Measurements from ENCODE around the gene DMXL1. TPM values are rescaled to one million over a fixed set of nuclear protein-coding genes. Genes with fewer than 3 reads are reported as not detected.
"Not testable (repeated sequence)": the region's sequence is repeated elsewhere in the genome, so short reads cannot be mapped to it uniquely, and the experiment has no call there.

The DMXL1 gene
- total RNA-seq, 1 experiment from 2014 or later: 14.8 TPM

DNA sequence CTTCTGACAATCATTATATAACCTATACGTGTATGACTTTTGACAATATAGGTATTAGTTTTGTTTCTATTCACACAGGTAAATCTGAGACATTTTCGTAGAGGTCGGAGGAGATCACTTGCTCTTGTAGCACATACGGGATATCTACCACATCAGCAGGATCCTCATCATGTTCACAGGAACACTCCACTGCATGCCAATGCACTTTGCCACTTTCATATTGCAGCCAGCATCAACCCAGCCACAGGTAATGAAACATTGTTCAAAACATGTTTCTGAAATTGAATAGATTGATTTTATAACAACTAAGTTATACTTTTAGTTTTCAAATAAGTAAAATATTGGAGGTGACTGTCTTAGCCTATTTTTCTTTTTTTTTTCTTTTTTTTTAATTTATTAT is 50.0 kb downstream of the DMXL1 start:
- no peak for DNase-seq (ENCODE audit: low read depth)

DNA sequence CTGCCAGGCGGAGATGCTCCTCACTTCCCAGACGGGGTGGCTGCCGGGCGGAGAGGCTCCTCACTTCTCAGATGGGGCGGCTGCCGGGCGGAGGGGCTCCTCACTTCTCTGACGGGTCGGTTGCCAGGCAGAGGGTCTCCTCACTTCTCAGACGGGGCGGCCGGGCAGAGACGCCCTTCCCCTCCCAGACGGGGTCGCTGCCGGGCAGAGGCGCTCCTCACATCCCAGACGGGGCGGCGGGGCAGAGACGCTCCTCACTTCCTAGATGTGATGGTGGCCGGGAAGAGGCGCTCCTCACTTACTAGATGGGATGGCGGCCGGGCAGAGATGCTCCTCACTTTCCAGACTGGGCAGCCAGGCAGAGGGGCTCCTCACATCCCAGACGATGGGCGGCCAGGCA is 51.6 kb downstream of the DMXL1 start:
- DNase-seq (ENCODE audit: low read depth): not testable (repeated sequence)

GRCh38 chr5:119123280-119123679 is 52.4 kb downstream of the DMXL1 start:
- DNase-seq (ENCODE audit: low read depth): no peak

DNA sequence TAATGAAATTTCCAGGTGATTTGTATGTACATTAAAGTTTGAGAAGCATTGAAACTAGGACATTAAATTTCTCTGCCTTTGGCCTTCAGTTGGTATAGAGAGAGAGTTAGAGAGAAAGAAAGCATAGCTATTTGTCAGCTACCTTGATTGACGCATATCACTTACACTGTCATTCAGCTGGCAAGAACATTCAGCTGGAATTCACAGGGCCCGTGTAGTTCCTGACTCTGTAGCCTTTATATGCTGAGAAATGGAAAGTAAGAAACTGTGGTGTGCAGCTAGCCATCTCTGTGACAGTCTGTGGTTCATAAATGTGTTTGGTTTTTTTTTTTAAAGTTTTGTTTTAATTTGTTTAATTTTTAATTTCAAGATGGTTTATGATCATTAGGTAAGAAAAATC is 58.9 kb downstream of the DMXL1 start:
- DNase-seq (ENCODE audit: low read depth): no peak

- no peak for DNase-seq (ENCODE audit: low read depth)
Measured at GRCh38 chr5:119131530-119132304, 60.8 kb downstream of the DMXL1 start.

DNA sequence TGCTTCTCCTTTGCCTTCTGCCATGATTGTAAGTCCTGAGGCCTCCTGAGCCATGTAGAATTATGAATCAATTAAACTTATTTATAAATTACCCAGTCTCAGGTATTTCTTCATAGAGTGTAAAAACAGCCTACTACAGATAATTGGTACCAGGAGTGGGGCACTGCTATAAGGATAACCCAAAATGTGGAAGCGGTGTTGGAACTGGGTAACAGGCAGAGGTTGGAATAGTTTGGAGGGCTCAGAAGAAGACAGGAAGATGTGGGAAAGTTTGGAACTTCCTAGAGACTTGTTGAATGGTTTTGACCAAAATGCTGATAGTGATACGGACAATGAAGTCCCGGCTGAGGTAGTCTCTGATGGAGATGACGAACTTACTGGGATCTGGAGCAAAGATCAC is 64.9 kb downstream of the DMXL1 start:
- DNase-seq (ENCODE audit: low read depth): not testable (repeated sequence)

GRCh38 chr5:119136666-119137318 is 65.9 kb downstream of the DMXL1 start:
- no peak for DNase-seq (ENCODE audit: low read depth)

GRCh38 chr5:119153629-119154028 is 82.7 kb downstream of the DMXL1 start:
- DNase-seq (ENCODE audit: low read depth): no peak

DNA sequence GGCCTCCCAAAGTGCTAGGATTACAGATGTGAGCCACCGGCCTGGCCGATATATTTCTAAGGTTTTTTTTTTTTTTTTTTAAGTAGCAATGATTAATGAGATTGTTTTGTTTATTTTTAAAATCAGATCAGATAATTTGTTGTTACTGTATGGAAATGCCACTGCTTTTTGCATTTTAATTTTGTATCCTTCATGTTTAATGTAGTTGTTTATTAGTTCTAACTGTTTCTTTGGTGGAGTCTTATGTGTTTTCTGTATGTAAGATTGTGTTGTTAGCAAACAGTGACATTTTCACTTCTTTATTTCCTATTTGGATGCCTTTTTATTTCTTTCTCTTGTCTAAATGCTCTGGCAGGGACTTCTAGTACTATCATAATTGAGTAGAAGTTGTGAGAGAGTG is 87.3 kb downstream of the DMXL1 start:
- DNase-seq (ENCODE audit: low read depth): no peak

DNA sequence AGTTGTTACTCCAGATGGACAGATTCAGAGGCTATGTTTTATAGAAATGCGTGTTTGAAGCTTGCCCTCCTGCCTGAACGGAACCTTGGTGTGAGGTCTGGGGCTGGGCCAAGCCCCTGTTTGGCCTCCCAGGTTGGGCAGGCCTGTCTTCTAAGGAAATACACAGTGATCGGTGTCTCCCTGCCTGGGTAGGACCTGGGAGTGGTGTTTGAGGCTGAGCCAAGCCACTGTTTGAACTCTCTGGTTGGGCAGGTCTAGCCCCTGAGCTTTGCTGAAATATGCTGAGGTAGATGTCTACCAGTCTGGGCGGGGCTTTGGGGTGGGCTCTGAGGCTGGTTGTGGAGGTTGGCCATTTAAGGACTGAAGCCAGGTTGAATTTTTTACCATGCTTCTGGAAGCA is 90.5 kb downstream of the DMXL1 start:
- DNase-seq (ENCODE audit: low read depth): no peak

DNA sequence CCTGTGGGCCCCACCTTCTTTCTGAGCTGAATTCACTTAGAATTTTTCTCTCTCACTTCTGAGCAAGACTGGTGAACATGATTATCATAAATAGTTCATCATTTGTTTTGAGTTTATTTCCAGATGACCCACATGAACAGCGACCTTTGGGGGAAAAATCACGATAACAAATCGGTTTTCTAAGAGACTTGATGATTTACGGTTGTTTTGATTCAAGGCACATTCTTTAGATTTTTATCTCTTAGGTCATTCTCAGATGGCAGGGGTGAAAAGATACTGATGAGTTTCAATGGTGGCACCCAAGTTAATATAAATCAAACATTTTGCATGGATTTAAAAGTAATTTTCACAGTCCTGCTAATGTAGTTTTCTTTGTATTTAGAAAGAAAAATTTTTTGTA is 95.1 kb downstream of the DMXL1 start:
- DNase-seq (ENCODE audit: low read depth): no peak

DNA sequence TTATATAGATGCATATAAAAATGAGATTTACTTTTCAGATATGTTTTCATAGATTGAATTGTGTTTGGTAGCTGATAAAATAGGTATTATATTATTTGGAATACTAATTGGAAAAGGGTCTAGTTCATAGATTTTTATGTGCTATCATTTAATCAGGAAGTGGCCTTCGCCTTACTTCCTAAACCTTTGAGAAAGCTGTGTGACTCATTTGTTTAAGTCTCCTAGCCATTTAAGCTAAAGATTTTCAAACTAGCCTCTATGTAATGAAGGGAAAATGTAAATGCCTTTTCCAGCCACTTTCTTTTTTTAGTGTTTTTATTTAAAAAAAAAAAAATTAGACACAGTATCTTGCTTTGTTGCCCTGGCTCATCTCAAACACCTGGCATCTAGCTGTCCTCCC is 97.5 kb downstream of the DMXL1 start:
- DNase-seq (ENCODE audit: low read depth): peak; percentile 11

DNA sequence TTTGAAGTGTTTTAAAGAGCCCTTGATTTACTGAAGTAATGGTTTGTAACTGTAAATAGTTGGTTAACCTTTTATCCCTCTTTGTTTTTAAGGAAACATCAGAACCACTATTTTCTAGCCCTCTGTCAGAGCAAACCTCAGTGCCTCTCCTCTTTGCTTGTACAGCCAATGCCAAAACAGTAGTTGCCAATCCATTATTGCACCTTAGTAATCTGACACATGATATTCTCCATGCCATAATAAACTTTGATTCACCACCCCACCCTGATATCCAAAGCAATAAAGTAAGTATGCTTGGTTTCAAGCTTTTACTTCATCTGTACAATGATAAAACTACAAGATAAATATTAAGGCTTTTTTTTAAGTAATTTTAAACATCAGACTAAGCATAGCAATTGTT is 100.8 kb downstream of the DMXL1 start:
- no peak for DNase-seq (ENCODE audit: low read depth)

DNA sequence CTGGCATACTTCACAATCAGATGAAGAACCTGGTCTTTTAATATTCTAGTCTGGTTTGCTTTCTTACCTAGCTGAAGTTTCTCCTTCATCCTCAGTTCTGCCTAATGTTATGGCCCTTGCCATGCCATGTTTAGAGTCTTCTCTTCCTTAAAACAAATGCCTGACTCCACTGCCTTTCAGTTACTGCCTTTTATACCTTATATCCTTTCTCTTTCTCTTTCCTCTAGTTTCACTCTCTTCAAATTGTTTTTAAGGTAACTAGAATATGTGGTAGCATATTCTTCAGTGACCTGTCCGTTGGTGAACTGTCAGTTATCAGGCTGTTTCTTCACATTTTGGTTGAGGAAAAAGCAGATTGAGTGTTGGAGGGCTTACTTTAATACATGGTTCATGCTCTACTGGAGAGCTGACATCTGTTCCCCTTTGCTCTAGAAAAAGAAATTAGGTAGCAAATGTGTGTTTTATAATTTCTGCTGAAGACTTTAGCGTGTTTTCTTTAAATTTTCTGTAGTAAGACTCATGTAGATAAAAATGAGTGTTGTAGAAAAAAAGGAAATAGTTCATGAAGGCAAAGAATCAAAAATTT is 103.8 kb downstream of the DMXL1 start:
- no peak for DNase-seq (ENCODE audit: low read depth)

DNA sequence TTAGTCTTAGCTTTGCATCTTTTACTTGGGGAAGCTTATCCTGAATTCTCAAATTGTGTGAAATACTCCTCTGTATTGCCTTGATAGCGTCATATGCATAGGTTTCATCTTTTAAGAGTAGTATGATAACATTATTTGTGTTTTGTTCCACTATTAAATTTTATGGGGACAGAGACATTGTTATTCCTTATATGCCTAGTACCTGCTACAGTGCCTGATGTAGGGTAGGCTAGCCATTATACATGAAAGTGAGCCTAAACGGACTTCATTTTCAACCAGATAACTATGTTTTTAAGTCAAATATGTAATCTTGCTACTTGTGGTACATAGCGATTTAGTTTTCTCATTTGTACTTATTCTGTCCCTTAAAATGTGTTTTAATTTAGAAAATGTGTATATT is 105.9 kb downstream of the DMXL1 start:
- DNase-seq (ENCODE audit: low read depth): no peak

- no peak for DNase-seq (ENCODE audit: low read depth)
Measured at GRCh38 chr5:119177226-119177625, 106.3 kb downstream of the DMXL1 start.

- no peak for DNase-seq (ENCODE audit: low read depth)
Measured at GRCh38 chr5:119178435-119178834, 107.5 kb downstream of the DMXL1 start.

GRCh38 chr5:119179857-119180641 is 109.2 kb downstream of the DMXL1 start:
- DNase-seq (ENCODE audit: low read depth): peak; percentile 52

DNA sequence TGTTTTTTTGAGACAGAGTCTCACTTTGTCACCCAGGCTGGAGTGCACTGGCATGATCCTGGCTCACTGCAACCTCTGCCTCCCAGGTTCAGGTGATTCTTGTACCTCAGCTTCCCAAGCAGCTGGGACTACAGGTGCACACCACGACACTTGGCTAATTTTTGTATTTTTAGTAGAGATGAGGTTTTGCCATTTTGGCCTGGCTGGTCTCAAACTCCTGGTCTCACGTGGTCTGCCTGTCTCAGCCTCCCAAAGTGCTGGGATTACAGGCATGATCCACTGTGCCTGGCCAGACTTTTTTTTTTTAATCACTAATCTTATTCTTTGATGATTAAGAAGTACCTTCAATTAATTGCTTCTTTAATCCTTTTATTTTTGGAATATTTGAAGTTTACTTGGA is 114.6 kb downstream of the DMXL1 start:
- DNase-seq (ENCODE audit: low read depth): peak; percentile 40

DNA sequence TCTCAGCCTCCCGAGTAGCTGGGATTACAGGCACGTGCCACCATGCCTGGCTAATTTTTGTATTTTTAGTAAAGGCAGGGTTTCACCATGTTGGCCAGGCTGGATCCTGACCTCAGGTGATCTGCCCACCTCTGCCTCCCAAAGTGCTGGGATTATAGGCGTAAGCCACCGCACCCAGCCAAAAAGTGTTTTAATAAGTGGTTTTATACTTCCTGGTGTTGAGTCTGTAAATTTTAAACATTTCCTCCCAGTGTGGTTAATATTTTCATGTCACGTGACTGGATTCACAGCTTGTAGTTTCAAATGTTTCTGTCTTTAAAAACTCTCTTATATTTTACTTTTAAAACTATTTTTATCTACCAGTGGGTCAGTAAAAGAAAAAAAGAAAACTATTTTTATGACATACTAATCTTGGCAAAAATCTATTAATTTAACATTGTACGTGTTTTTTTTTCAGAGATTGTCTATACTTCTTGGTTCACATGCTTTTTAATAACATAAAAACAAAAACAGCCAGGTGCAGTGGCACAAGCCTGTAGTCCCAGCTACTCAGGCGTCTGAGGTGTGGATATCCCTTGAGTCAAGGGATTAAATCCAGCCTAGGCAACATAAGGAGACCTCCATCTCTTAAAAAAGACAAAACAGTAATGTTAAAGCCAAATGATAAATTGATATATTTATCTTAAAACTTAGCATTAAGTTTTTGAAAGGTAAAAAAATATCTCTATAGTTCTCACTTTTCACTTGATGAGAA is 117.1 kb downstream of the DMXL1 start:
- DNase-seq (ENCODE audit: low read depth): no peak

DNA sequence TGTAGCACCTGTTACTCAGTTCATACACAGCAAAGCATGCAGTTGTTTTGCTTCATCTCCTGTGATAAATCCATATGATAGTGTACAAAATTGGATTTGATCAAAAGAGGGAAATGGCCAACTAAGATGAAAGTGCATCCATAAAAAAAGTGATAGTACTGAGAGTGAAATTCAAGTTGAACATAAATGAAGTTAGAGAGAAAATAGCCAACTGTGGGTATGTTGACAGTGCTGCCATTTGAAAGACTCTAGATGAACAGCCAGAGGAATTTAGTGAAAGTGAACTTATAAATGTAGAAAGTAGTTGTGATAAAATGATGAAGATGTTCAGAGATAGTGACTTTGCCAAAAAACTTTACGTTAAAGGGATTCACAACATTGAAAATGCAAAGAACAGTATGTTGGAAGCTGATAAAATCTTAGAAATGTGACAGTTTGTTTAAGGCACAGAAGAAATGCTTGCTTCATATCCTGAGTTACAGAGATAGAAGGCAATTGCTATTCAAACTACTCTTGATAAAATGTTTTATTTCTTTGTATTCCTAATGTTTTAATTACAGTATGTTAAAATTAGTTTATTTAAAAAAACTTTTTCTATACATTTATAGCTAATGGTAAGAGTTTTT is 119.7 kb downstream of the DMXL1 start:
- DNase-seq (ENCODE audit: low read depth): no peak
